HUES48 (cell line): ENCODE data around the gene MYLIP.

Experiments used
- H3K27ac ChIP-seq: one replicate; pipeline ENCODE4 v1.7.0; 2013; ENCODE audit warnings: low read depth, low read length, inconsistent platforms
- H3K27me3 ChIP-seq: 2 replicates; pipeline ENCODE4 v1.6.1; 2013; ENCODE audit warnings: mild to moderate bottlenecking, low read length; ENCODE audit not compliant: control insufficient read depth, insufficient read depth
- H3K36me3 ChIP-seq: 2 replicates; pipeline ENCODE4 v1.6.1; 2013; ENCODE audit warnings: low read length; ENCODE audit not compliant: control insufficient read depth, insufficient read depth
- H3K4me1 ChIP-seq: 2 replicates; pipeline ENCODE4 v1.6.1; 2013; ENCODE audit warnings: mild to moderate bottlenecking, low read length; ENCODE audit not compliant: control insufficient read depth, insufficient read depth
- H3K4me3 ChIP-seq: 2 replicates; pipeline ENCODE4 v1.5.1; 2013; ENCODE audit warnings: mild to moderate bottlenecking, low read depth, low read length
- H3K9ac ChIP-seq: 2 replicates; pipeline ENCODE4 v1.6.1; 2013; ENCODE audit warnings: mild to moderate bottlenecking, low read depth, low read length, moderate library complexity
- H3K9me3 ChIP-seq: 2 replicates; pipeline ENCODE4 v1.6.1; 2013; ENCODE audit warnings: low read length; ENCODE audit not compliant: control insufficient read depth, insufficient read depth

MYLIP gene

DNA sequence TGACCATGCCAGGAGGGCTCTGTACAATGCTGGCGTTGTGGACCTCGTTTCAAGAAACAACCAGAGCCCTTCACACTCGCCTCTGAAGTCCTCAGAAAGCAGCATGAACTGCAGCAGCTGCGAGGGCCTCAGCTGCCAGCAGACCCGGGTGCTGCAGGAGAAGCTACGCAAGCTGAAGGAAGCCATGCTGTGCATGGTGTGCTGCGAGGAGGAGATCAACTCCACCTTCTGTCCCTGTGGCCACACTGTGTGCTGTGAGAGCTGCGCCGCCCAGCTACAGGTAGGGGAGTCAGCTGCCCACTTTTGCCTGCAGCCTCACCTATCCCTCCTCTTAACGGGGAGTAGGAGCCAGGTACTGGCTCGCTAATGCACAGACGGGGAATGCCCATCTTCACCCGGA, 16.2 kb downstream of the MYLIP start:
- no peaks in the 10 kb centered on the region for H3K4me1 ChIP-seq
- peaks cover 91% of the 10 kb centered on the region for H3K36me3 ChIP-seq
- no peak overlapping the region for H3K27ac ChIP-seq
- H3K4me3 ChIP-seq, result no peak overlapping the region
- no peak overlapping the region for H3K9ac ChIP-seq
- H3K9me3 ChIP-seq, result no peaks in the 10 kb centered on the region
- no peaks in the 10 kb centered on the region for H3K27me3 ChIP-seq

DNA sequence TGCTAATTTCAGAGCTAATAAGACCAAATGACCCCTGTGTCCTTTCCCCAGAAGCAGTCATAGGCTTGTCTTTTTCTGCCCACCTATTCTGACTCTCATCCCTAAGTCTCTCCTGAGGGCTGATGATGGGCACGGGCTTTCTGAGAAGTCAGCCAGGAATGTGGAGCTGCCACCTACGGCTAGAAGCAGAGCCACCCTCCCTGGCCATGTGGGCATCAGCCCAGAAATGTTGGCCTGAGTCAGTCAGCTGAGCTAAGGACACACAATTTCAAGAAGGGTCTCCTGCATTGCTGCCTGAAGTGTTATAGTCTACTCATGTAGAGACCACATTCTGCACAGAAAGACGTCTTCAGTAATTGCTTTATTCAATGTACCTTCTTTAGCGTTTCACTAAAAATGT, 17.1 kb downstream of the MYLIP start:
- Histone ChIP-seq H3K9ac (no peak overlapping the region), H3K27me3 (no peaks in the 10 kb centered on the region), H3K9me3 (no peaks in the 10 kb centered on the region), H3K36me3 (peaks cover 88% of the 10 kb centered on the region), H3K27ac (no peak overlapping the region), H3K4me1 (no peaks in the 10 kb centered on the region), H3K4me3 (no peak overlapping the region)

DNA sequence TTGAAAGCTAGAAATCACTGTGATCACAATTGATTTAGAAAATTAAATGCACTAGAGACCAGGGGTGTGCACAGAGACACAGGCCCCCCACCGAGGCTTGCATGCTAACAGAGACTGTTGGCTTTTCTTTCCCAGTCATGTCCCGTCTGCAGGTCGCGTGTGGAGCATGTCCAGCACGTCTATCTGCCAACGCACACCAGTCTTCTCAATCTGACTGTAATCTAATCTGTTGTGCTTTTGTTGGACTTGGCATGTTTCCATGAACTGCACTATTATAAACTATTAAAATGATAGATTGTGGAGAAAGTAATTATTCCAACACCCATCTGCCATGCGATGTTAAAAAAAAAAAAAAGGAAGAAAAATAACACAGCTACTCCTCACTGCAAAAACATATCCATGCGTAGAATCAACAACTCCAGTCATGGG, 17.7 kb downstream of the MYLIP start:
- no peak overlapping the region for H3K9ac ChIP-seq
- no peaks in the 10 kb centered on the region for H3K27me3 ChIP-seq
- H3K36me3 ChIP-seq, result peaks cover 87% of the 10 kb centered on the region
- no peak overlapping the region for H3K27ac ChIP-seq
- no peak overlapping the region for H3K4me3 ChIP-seq
- no peaks in the 10 kb centered on the region for H3K9me3 ChIP-seq
- H3K4me1 ChIP-seq, result no peaks in the 10 kb centered on the region

DNA sequence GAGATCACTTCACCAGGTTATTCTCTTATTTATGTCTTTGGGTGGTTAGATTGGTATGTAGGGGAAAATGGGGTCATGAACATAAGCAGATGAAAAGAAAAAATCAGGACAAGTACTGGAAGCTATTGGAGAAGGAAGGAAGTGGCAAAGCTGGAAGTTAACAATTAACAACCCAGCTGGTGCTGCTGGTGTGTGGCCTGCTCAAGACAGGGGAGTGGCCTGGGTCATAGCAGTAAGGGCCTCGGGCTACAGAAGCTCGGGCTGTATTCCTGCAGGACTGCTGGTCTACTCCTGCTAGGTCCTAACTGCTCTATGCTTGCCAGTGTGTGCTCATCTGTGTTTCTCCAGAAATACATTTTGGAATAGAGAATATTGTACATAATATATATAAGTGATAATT, 19.6 kb downstream of the MYLIP start:
- Histone ChIP-seq H3K4me1 (no peaks in the 10 kb centered on the region), H3K27ac (no peak overlapping the region), H3K27me3 (no peaks in the 10 kb centered on the region), H3K9me3 (no peaks in the 10 kb centered on the region), H3K4me3 (no peak overlapping the region), H3K9ac (no peak overlapping the region), H3K36me3 (peaks cover 81% of the 10 kb centered on the region)

DNA sequence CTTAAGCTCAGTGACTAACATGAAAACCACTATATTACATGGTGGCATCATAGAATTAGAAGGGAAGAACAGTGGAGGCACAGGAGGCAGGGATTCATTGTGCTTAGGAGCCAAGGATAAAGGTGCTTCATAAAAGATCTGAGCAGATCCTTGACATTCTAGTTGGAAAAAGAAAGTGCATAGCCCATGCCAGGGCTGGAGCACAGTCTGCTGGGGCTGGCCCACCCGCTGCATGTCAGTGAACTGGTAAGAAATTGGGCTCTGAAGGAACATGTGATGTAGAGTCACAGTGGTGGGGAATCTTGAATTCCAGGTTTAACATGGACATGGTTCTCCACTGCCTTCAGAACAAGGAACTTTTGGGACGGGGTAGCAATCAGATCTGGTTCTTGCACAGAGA, 20.4 kb downstream of the MYLIP start:
- H3K4me1 ChIP-seq, result no peaks in the 10 kb centered on the region
- H3K4me3 ChIP-seq, result no peak overlapping the region
- H3K27ac ChIP-seq, result no peak overlapping the region
- H3K36me3 ChIP-seq, result peaks cover 73% of the 10 kb centered on the region
- no peaks in the 10 kb centered on the region for H3K27me3 ChIP-seq
- H3K9ac ChIP-seq, result no peak overlapping the region
- no peaks in the 10 kb centered on the region for H3K9me3 ChIP-seq

DNA sequence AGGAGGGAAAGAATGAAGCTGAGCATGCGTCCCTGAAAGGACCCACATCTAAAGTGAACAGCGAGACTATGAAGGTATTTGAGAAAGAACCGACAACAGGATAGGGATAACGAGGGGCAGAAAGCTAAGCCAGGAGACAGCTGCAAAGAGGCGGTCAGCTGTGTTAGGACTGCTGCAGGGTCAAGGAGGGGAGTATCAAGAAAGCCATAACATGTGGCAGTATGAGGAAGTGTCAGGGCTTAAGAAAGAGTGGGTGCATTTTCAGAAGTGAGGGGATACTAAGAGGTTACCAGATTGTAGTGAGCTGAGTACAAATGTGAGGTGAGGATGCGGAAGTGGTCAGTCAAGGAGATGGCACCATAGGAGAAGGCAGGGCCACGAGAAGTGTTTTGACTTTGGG, 21.2 kb downstream of the MYLIP start:
- no peaks in the 10 kb centered on the region for H3K27me3 ChIP-seq
- no peak overlapping the region for H3K27ac ChIP-seq
- no peaks in the 10 kb centered on the region for H3K4me1 ChIP-seq
- no peak overlapping the region for H3K9ac ChIP-seq
- peaks cover 65% of the 10 kb centered on the region for H3K36me3 ChIP-seq
- no peaks in the 10 kb centered on the region for H3K9me3 ChIP-seq
- no peak overlapping the region for H3K4me3 ChIP-seq

DNA sequence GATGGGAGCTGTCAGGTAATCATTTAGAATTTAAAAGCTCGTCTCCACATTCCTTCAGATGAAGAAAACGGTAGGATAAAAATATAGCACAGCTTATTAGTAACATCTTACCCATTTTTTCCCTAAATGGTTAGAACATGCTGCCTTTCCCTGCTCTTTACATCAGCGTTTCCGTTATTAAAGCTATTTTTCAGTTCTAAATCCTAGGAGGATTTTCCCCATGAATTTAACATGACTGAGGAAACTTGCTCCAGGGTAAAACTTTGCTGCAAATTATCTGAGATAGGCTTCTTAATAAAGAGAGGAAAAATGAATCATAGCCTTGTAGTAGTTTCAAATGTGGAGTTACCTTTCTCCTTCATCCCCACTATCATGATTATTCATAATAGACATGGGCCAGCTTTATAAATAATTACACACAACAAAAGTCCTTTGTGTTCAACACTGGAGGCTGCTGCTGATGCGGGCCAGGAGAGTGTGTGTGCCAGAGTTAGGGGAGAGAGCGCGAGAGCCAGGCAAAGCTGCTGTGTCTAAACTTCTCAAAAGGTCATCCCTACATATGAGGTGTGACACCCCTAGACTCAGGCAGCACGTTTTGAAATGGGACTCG, 24.4 kb downstream of the MYLIP start:
- H3K27me3 ChIP-seq, result no peaks in the 10 kb centered on the region
- H3K4me1 ChIP-seq, result no peaks in the 10 kb centered on the region
- no peaks in the 10 kb centered on the region for H3K9me3 ChIP-seq
- no peak overlapping the region for H3K27ac ChIP-seq
- H3K4me3 ChIP-seq, result no peak overlapping the region
- H3K9ac ChIP-seq, result no peak overlapping the region
- H3K36me3 ChIP-seq, result peaks cover 33% of the 10 kb centered on the region

DNA sequence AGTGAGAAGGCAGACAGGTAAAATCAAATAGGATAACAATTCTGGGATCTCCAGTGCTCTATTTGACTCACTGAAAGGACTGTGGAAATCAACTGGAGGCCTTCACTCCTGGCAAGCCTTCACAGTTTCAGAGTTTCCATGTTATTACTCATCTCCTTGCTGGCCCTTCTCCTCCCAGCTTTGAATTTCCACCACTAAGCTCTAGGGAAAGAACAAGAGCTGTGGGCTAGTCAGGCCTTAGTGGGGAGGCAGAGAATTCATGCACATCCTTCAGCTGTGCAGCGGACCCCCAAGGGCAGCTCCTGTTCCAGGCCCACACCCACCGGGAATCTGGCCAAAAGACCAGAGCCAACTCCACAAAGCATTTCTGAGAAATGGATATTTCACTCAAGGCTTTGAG, 26.0 kb downstream of the MYLIP start:
- H3K36me3 ChIP-seq, result peaks cover 22% of the 10 kb centered on the region
- H3K27ac ChIP-seq, result no peak overlapping the region
- no peak overlapping the region for H3K4me3 ChIP-seq
- H3K9ac ChIP-seq, result no peak overlapping the region
- no peaks in the 10 kb centered on the region for H3K27me3 ChIP-seq
- no peaks in the 10 kb centered on the region for H3K4me1 ChIP-seq
- H3K9me3 ChIP-seq, result no peaks in the 10 kb centered on the region

DNA sequence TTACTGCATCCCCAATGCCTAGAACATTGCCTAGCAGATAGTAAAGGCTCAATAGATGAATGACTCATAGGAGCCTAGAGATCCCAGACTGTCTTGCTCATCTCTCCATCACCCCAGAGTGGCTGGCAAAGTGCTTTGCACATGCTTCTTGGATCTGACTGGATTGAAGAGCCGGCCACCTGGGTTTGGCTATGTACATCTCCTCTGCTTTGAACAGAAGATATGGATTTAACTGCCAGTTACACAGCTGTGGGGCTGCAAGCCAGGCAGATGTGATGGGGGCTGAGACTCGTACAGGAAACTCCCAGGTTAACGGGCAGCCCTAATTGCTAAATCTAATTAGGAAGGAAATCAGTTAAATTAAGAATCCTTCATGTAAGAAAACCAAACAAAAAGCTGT, 28.6 kb downstream of the MYLIP start:
- Histone ChIP-seq H3K36me3 (peaks cover 6% of the 10 kb centered on the region; the same call in 1 of the 2 replicates), H3K27me3 (no peaks in the 10 kb centered on the region), H3K9me3 (no peaks in the 10 kb centered on the region), H3K9ac (no peak overlapping the region), H3K4me1 (no peaks in the 10 kb centered on the region), H3K4me3 (no peak overlapping the region), H3K27ac (no peak overlapping the region)

DNA sequence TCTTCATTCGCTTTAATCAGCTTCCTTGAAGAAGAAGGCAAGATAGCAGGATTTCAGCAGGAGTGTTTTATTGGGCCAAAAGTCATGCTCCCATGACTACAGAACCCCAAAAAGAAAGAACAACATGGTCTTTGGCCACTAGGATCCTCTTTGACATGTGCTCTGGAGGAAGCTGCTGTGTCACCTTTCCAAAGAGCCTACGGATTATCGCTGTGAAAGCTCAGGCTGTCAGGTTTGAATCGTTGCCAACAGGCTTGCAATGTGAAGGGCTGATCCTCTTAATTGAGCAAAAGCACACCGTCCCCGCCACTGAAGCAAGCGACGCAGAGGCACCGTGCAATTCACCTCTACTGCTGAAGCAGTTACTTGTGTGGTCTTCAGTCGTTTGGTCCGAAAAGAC, 29.0 kb downstream of the MYLIP start:
- Histone ChIP-seq H3K27me3 (no peaks in the 10 kb centered on the region), H3K36me3 (peaks cover 2% of the 10 kb centered on the region; the same call in 1 of the 2 replicates), H3K9me3 (no peaks in the 10 kb centered on the region), H3K4me3 (no peak overlapping the region), H3K4me1 (no peaks in the 10 kb centered on the region), H3K9ac (no peak overlapping the region), H3K27ac (no peak overlapping the region)

DNA sequence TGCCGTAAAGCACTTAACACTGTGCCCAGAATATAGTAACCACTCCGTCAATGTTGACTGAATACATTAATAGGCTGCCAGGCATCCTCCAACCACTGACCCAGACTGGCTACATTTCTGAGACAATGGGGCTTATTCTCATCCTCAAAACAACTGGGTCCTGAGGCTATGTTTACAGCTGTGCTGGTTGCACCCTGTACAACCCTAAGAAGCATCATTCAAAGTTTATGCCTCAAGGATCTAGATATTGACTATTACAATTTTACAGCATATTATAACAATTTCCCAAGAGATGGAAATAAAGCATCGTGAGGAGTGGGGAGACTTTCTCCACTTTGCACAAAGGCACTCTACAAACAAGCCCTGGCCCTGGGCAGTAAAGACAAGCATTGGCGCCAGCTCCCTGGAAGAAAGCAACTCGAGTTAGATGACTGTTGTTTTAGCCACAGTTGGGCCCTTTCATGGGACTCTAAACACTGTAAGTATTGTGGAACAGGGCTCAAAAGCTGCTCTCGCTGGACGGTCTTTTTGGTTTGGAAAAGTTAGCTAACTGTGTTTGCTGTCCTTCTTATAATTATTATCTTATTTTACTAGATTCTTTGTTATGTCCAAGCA, 30.2 kb downstream of the MYLIP start:
- no peak overlapping the region for H3K4me3 ChIP-seq
- H3K9ac ChIP-seq, result no peak overlapping the region
- no peak overlapping the region for H3K27ac ChIP-seq
- no peaks in the 10 kb centered on the region for H3K27me3 ChIP-seq
- H3K9me3 ChIP-seq, result no peaks in the 10 kb centered on the region
- no peaks in the 10 kb centered on the region for H3K36me3 ChIP-seq
- H3K4me1 ChIP-seq, result no peaks in the 10 kb centered on the region
